ENCODE results near the gene GNAQ.
"Not testable (repeated sequence)": the region's sequence is repeated elsewhere in the genome, so short reads cannot be mapped to it uniquely, and the experiment has no call there.

The GNAQ gene

GRCh38 chr9:77764894-77765780 lies 266.5 kb downstream of the GNAQ start:
- no peak for ATAC-seq

GRCh38 chr9:77763566-77763965 lies 268.0 kb downstream of the GNAQ start:
- no peak for ATAC-seq

- ATAC-seq, result not testable (repeated sequence)
These were observed 270.7 kb downstream of the GNAQ start for GRCh38 chr9:77760919-77761318.

- ATAC-seq, result no peak
These were observed 272.2 kb downstream of the GNAQ start for GRCh38 chr9:77759391-77759790.

GRCh38 chr9:77756449-77756848 lies 275.2 kb downstream of the GNAQ start:
- no peak for ATAC-seq

GRCh38 chr9:77753180-77753579 lies 278.4 kb downstream of the GNAQ start:
- no peak for ATAC-seq

- ATAC-seq, result no peak
These were observed 279.1 kb downstream of the GNAQ start for GRCh38 chr9:77752554-77752953.

- ATAC-seq, result peak in 1 of 2 donors; percentile 41
These were observed 280.1 kb downstream of the GNAQ start for GRCh38 chr9:77751341-77752091.

GRCh38 chr9:77750981-77751340 lies 280.6 kb downstream of the GNAQ start:
- no peak for ATAC-seq

GRCh38 chr9:77750284-77750683 lies 281.3 kb downstream of the GNAQ start:
- no peak for ATAC-seq

- ATAC-seq, result no peak
These were observed 283.3 kb downstream of the GNAQ start for GRCh38 chr9:77748214-77748772.

- ATAC-seq, result peak in 1 of 2 donors; percentile 28
These were observed 284.4 kb downstream of the GNAQ start for GRCh38 chr9:77747163-77747562.

- ATAC-seq, result no peak
These were observed 286.7 kb downstream of the GNAQ start for GRCh38 chr9:77744841-77745430.

GRCh38 chr9:77743386-77743785 lies 288.2 kb downstream of the GNAQ start:
- no peak for ATAC-seq

GRCh38 chr9:77738932-77739331 lies 292.7 kb downstream of the GNAQ start:
- ATAC-seq, result no peak

- ATAC-seq, result no peak
These were observed 296.1 kb downstream of the GNAQ start for GRCh38 chr9:77735494-77735893.

GRCh38 chr9:77731930-77732329 lies 299.7 kb downstream of the GNAQ start:
- no peak for ATAC-seq

- ATAC-seq, result no peak
These were observed 300.5 kb downstream of the GNAQ start for GRCh38 chr9:77731008-77731698.

GRCh38 chr9:77729177-77729576 lies 302.4 kb downstream of the GNAQ start:
- ATAC-seq, result peak; percentile 13 to 28

GRCh38 chr9:77726814-77727213 lies 304.8 kb downstream of the GNAQ start:
- no peak for ATAC-seq

GRCh38 chr9:77726289-77726688 lies 305.3 kb downstream of the GNAQ start:
- ATAC-seq, result no peak

- peak; percentile 30 to 41 for ATAC-seq
These were observed 305.8 kb downstream of the GNAQ start for GRCh38 chr9:77725820-77726219.

All from activated CD4-positive, CD25-positive, alpha-beta regulatory T cell treated with anti-CD3 and anti-CD28 coated beads, Interleukin-2, amount 50 U/mL, for 24 hours (primary cell).